ENCODE measurements around the gene STUB1. TPM values are rescaled to one million over a fixed set of nuclear protein-coding genes. Genes with fewer than 3 reads are reported as not detected.

STUB1 gene
- total RNA-seq, 2 donors from 2014 or later: 135 to 186 TPM

DNA sequence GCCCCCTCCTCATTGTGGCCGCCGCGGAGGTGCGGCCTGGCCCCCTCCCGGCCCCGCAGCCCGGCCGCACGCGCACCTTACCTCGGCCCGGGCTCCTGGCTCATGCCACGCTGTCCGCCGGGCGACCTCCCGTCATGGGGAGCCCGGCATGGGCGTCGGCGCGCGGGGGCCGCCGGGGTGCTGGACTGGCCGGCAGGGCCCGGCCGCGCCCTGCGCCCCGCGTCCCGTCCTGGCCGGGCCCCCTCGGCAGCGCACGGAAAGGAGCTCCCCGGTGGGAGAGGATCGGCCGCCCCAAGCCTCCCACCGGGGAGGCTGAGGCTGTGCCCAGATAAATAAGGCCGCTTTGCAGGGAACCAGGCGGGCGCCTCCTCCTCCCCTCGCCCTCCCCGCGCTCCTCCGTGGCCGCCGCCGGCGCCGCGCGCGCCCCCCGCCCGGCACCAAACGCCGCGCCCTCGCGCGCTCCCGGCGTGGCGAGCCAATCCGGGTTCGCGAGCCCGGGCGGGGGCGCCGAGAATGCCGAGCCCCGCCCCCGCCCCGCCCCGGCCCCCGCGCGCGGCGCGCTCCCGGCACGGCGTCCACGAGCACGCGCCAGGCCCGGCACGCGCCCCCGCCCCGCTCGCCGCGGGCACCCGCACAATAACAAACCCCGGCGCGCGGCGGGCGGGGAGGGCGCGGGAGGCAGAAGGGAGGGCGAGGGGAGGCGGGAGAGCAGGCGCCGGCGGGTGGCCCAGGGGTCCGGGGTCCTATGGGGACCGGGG lies 25.4 kb downstream of the STUB1 start, which contains the start of gene FBXL16:
Gene FBXL16, minus strand, starts transcription at position 371 of the 758 bp plus-strand sequence. CDS start 8,396 bp downstream, outside the sequence.
- Histone ChIP-seq H3K4me3 (peak within 1 kb of the TSS in 1 of 2 donors; percentile 31), H3K27me3 (peaks cover 12 to 61% of the 10 kb centered on the region in 2 donors), H3K9me3 (no peaks in the 10 kb centered on the region), H3K27ac (no peak within 1 kb of the TSS), H3K4me1 (peaks cover 0 to 34% of the 10 kb centered on the region in 2 donors), H3K36me3 (no peaks in the 10 kb centered on the region)
- TF ChIP-seq, protein P1, sequence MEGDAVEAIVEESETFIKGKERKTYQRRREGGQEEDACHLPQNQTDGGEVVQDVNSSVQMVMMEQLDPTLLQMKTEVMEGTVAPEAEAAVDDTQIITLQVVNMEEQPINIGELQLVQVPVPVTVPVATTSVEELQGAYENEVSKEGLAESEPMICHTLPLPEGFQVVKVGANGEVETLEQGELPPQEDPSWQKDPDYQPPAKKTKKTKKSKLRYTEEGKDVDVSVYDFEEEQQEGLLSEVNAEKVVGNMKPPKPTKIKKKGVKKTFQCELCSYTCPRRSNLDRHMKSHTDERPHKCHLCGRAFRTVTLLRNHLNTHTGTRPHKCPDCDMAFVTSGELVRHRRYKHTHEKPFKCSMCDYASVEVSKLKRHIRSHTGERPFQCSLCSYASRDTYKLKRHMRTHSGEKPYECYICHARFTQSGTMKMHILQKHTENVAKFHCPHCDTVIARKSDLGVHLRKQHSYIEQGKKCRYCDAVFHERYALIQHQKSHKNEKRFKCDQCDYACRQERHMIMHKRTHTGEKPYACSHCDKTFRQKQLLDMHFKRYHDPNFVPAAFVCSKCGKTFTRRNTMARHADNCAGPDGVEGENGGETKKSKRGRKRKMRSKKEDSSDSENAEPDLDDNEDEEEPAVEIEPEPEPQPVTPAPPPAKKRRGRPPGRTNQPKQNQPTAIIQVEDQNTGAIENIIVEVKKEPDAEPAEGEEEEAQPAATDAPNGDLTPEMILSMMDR (IDR thresholded peaks at IDR 0.05): no peak
- DNase-seq (ENCODE audit: low spot score): no peak

DNA sequence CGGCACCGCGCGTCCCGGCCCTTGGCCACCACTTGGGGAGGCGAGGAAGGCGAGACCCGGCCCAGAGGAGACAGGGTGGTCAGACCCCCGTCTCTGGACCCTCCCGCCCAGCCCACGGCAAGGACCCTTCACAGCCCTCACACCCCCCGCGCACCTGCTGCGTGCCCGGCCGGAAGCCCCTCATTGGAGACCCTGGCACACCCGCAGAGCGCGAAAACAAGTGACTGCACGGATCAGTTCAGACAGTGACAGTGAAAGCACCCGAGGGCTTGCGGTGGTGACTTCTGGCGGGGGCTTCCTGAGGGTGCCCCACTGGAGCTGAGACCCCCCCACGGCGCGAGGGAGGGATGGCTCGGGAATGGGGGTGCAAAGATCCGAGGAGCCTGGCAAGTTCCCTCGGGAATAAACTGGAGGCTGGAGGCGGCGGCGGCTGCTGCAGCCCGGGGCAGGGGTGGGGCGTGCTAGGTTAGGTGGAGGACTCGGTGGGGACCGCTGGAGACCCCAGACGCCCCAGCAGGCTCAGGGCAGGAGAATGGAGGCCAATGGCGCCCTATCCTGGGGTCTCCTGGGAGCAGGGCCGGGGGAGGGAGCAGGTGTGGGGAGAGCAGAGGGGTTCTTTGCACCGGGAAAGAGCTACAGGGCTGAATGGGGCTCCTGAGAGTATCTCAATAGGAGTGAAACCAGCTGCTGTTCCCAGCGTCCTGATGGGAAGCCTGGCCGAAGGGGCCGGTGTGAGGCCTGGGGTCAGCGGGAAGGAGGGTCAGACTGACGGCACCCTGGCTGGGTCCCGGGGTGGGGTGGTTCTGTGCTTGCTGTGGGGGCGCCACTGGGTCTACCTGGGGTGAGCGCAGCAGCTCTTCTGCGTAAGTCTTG lies 26.2 kb downstream of the STUB1 start:
- H3K36me3 ChIP-seq: no peaks in the 10 kb centered on the region
- H3K27ac ChIP-seq: no peak overlapping the region
- DNase-seq (ENCODE audit: low spot score): no peak
- H3K9me3 ChIP-seq: no peaks in the 10 kb centered on the region
- H3K4me1 ChIP-seq: peaks cover 0 to 30% of the 10 kb centered on the region in 2 donors
- TF ChIP-seq, protein P1 (IDR thresholded peaks at IDR 0.05): no peak
- H3K27me3 ChIP-seq: peaks cover 12 to 61% of the 10 kb centered on the region in 2 donors
- H3K4me3 ChIP-seq: peak overlapping the region in 1 of 2 donors; percentile 31

DNA sequence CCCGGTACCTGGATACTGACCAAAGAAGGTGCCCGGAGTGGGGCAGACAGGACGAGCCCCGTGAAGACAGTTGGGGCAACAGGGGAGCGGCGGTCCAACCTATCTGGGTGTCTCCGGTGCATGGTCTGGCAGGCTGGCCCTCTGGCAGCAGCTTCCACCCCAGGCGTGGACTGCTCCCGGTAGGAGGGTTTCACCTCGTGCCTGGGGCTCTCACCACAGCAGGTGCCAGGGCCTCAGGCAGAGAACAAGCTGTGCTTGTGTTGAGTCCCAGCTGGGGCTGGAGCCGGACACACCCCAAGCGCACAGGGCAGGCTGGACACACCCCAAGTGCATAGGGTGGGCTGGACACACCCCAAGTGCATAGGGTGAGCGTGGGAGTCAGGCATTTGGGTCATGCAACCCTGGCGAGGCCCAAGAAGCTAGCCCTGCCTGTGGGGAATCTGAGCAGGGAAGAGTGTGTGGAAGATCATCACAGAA lies 26.9 kb downstream of the STUB1 start:
- peaks cover 0 to 36% of the 10 kb centered on the region in 2 donors for H3K4me1 ChIP-seq
- no peak for DNase-seq (ENCODE audit: low spot score)
- H3K4me3 ChIP-seq: no peak overlapping the region
- TF ChIP-seq, protein P1 (IDR thresholded peaks at IDR 0.05): no peak
- no peaks in the 10 kb centered on the region for H3K36me3 ChIP-seq
- H3K27ac ChIP-seq: no peak overlapping the region
- peaks cover 12 to 56% of the 10 kb centered on the region in 2 donors for H3K27me3 ChIP-seq
- no peaks in the 10 kb centered on the region for H3K9me3 ChIP-seq

DNA sequence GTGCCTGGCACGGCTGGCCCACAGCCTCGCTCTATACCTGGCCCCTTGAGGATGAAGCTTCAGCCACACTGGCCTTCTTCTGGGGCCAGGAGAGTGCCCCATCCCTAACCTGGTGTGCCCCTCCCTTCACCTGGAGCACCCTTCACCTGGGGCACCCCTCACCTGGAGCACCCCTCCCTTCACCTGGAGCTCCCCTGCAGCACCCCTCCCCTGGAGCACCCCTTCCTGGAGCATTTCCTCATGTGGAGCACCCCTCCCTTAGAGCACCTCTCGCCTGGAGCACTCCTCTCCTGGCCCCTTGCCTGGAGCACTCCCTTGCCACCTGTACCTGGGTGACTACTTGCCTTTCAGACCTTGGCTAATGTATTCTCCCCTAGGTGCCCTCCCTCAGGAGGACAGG lies 27.8 kb downstream of the STUB1 start:
- TF ChIP-seq, protein P1 (IDR thresholded peaks at IDR 0.05): no peak

DNA sequence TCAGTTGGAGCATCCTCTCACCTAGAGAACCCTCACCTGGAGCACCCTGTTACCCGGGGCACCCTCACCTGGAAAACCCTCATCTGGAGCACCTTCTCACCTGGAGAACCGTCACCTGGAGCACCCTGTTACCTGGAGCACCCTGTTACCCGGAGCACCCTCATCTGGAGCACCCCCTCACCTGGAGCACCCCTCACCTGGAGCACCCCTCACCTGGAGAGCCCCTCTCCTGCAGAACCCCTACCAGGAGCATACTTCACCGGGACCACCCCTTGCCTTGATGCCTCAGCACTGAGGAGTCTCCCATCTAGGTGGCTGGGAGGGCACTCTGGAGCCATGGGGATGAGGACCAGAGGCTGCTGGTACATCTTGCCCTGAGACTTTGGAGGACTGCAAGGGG lies 28.7 kb downstream of the STUB1 start:
- Histone ChIP-seq H3K4me3 (no peak overlapping the region), H3K36me3 (no peaks in the 10 kb centered on the region), H3K9me3 (no peaks in the 10 kb centered on the region), H3K27ac (no peak overlapping the region), H3K4me1 (peaks cover 0 to 36% of the 10 kb centered on the region in 2 donors), H3K27me3 (peaks cover 12 to 47% of the 10 kb centered on the region in 2 donors)
- TF ChIP-seq, protein P1 (IDR thresholded peaks at IDR 0.05): no peak
- no peak for DNase-seq (ENCODE audit: low spot score)

More for the DNA sequence above, 27.8 kb downstream of the STUB1 start:
- H3K27me3 ChIP-seq: peaks cover 12 to 51% of the 10 kb centered on the region in 2 donors
- DNase-seq (ENCODE audit: low spot score): no peak
- H3K4me1 ChIP-seq: peaks cover 0 to 36% of the 10 kb centered on the region in 2 donors
- no peaks in the 10 kb centered on the region for H3K9me3 ChIP-seq
- H3K36me3 ChIP-seq: no peaks in the 10 kb centered on the region
- no peak overlapping the region for H3K27ac ChIP-seq
- H3K4me3 ChIP-seq: no peak overlapping the region

Data from right atrium auricular region (tissue), 2 donors.